Activated B cell treated with CpG ODN at 0.5 μM for 24 hours (primary cell): ENCODE measurements around the gene CILP. TPM values are rescaled to one million over a fixed set of nuclear protein-coding genes. Genes with fewer than 3 reads are reported as not detected.
"Not testable (repeated sequence)": the region's sequence is repeated elsewhere in the genome, so short reads cannot be mapped to it uniquely, and the experiment has no call there.

Source experiments
- ATAC-seq: fragments of 200-7000 bp; cut with Tn5 transposase; one replicate; pipeline ENCODE4 v1.10.0; 2021; ENCODE audit warnings: low read depth, mild to moderate bottlenecking, moderate library complexity
- CTCF ChIA-PET: fragments of 350-600 bp; sonication (Branson Sonifier 250); formaldehyde crosslinking; loops from one replicate; lab custom pipeline; 2021; ENCODE audit warnings: antibody characterized with exemption; lab: Charles Lee
- POLR2A ChIA-PET: fragments of 350-600 bp; sonication (Branson Sonifier 250); formaldehyde crosslinking; loops from one replicate; lab custom pipeline; 2021; ENCODE audit warnings: antibody characterized with exemption; lab: Charles Lee
- DNase-seq: peaks from one replicate; pipeline ENCODE4 v3.0.0; 2022
- H3K27ac Mint-ChIP-seq: one replicate; pipeline ENCODE4 v1.8.0; 2020; ENCODE audit warnings: mixed read lengths
- H3K27me3 Mint-ChIP-seq: one replicate; pipeline ENCODE4 v1.8.0; 2021; ENCODE audit warnings: mixed read lengths
- H3K36me3 Mint-ChIP-seq: one replicate; pipeline ENCODE4 v1.8.0; 2021; ENCODE audit warnings: low read depth, mixed read lengths
- H3K4me1 Mint-ChIP-seq: one replicate; pipeline ENCODE4 v1.8.0; 2021; ENCODE audit warnings: mixed read lengths
- H3K4me3 Mint-ChIP-seq: one replicate; pipeline ENCODE4 v1.8.0; 2020; ENCODE audit warnings: mild to moderate bottlenecking, mixed read lengths
- H3K9me3 Mint-ChIP-seq: one replicate; pipeline ENCODE4 v1.8.0; 2020; ENCODE audit warnings: mixed read lengths
- intact Hi-C: fragments of 100-400 bp; cut with micrococcal nuclease; formaldehyde crosslinking; loops from one replicate; pipeline ENCODE4 v1.15.1; 2024
- total RNA-seq: library from RNA; stranded (reverse); gene quantifications from 2 replicates; pipeline ENCODE4 v1.2.3, GENCODE V29; 2022
- TF ChIP-seq, protein P1 (sequence below): fragments of 200-600 bp; IDR thresholded peaks from one replicate; pipeline ENCODE4 v1.8.0; 2022; ENCODE audit warnings: antibody characterized with exemption, mild to moderate bottlenecking

CILP gene
- total RNA-seq, 1 donor from 2014 or later: 0.18 TPM

DNA sequence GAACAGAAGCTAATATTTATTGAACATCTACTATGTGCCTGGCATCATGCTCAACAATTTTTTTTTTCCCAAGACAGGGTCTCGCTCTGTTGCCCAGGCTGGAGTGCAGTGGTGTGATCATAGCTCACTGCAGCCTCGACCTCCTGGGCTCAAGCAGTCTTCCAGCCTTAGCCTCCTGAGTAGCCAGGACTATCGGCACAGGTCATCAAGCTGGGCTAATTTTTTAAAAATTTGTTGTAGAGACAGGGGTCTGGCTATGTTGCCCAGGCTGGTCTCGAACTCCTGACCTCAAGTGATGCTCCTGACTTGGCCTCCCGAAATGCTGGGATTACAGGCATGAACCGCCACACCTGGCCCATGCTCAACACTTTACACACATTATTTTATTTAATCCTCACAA is 35.7 kb upstream of the CILP start:
- DNase-seq: no peak

DNA sequence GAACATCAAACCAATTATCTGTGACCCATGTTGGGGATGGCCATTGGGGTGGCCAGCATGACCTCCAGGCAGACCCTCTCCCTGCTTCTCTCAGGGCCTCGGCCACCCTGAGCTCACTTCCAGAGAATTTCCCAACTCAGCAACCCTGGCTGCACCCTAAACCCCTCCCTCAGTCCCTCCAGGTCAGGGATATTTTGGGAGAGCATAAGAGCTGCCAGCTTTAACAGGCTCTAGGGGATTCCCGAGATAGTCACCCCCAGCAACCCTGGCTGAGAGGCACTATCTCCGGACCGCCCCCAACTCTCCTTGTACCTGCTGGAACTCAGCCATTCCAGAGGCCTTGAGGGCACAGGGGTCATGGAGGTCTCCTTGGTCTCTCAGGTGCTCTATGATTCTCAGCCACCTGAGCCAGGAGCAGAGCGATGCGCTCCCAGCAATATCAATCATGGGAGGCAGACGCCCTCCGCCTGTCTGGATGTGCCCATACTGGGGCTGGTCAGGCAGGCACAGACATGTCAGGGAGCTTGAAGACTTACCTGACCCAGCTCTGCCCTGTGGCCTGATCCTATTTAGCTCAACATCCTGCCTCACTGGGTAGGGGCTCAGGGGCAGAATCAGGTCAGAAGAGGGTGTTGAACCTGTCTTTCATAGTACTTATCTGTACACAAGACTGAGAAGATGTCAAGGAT is 34.9 kb upstream of the CILP start:
- TF ChIP-seq, protein P1, sequence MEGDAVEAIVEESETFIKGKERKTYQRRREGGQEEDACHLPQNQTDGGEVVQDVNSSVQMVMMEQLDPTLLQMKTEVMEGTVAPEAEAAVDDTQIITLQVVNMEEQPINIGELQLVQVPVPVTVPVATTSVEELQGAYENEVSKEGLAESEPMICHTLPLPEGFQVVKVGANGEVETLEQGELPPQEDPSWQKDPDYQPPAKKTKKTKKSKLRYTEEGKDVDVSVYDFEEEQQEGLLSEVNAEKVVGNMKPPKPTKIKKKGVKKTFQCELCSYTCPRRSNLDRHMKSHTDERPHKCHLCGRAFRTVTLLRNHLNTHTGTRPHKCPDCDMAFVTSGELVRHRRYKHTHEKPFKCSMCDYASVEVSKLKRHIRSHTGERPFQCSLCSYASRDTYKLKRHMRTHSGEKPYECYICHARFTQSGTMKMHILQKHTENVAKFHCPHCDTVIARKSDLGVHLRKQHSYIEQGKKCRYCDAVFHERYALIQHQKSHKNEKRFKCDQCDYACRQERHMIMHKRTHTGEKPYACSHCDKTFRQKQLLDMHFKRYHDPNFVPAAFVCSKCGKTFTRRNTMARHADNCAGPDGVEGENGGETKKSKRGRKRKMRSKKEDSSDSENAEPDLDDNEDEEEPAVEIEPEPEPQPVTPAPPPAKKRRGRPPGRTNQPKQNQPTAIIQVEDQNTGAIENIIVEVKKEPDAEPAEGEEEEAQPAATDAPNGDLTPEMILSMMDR: no peak
- peaks cover 2% of the 10 kb centered on the region for H3K4me1 Mint-ChIP-seq
- no peak overlapping the region for H3K27ac Mint-ChIP-seq
- intact Hi-C loops: no loop called here
- no peaks in the 10 kb centered on the region for H3K27me3 Mint-ChIP-seq
- no peak for ATAC-seq
- no peaks in the 10 kb centered on the region for H3K9me3 Mint-ChIP-seq
- H3K36me3 Mint-ChIP-seq: peaks cover 12% of the 10 kb centered on the region
- no peak overlapping the region for H3K4me3 Mint-ChIP-seq
- CTCF ChIA-PET: no interaction called here
- POLR2A ChIA-PET: no interaction called here
- no peak for DNase-seq

More for the DNA sequence above, 35.7 kb upstream of the CILP start:
- Mint-ChIP-seq H3K9me3 (no peaks in the 10 kb centered on the region), H3K27me3 (no peaks in the 10 kb centered on the region), H3K4me3 (no peak overlapping the region), H3K4me1 (peaks cover 2% of the 10 kb centered on the region), H3K36me3 (peaks cover 12% of the 10 kb centered on the region), H3K27ac (no peak overlapping the region)
- POLR2A ChIA-PET: no interaction called here
- TF ChIP-seq, protein P1: no peak
- CTCF ChIA-PET: no interaction called here
- ATAC-seq: no peak
- intact Hi-C loops: no loop called here

DNA sequence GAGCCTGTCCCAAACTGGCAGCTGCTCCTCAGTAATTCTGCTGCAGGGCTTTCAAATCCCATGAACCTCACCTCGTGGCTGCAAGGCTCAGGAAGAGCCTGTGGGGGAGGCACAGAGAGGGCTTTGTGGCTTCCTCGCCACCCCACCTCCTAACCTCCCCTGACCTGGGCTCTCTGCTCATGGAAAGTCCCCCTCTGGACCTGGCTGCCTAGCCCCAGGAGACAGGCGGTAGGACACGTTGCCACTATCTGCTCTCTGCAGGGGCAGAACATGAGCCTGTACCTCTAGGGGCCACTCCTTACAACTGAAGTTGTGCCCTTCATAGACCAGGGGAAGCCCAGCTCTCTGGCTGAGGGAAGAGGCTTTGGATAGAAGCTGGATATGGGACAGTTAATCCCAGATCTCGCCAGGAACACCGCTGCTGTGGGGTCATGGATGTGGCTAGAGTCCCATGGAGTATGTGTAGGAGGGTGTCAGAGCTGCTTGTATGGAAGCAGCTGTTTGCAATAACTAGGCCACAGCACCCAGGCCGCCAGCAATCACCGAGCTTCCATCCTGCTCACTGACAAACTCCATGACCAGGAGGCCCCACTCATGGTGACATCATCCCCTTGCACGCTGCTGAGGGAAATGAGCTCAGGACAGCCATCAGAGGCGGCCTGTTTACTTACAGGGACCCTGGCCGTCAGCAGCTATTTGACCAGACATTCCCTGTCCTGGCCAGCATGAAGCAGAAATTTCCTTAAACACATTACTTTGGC is 34.0 kb upstream of the CILP start:
- ATAC-seq: no peak
- no peaks in the 10 kb centered on the region for H3K27me3 Mint-ChIP-seq
- H3K36me3 Mint-ChIP-seq: peaks cover 9% of the 10 kb centered on the region
- H3K9me3 Mint-ChIP-seq: no peaks in the 10 kb centered on the region
- no peak for DNase-seq
- no peak overlapping the region for H3K27ac Mint-ChIP-seq
- TF ChIP-seq, protein P1: no peak
- intact Hi-C loops: no loop called here
- CTCF ChIA-PET: no interaction called here
- no peak overlapping the region for H3K4me3 Mint-ChIP-seq
- POLR2A ChIA-PET: interaction anchor here (0.6 kb wide), 1 partner anchor 52 kb away, joined by 7 read pairs; no protein-coding TSS in a partner anchor
- H3K4me1 Mint-ChIP-seq: peaks cover 2% of the 10 kb centered on the region

- no peak overlapping the region for H3K27ac Mint-ChIP-seq
- POLR2A ChIA-PET: no interaction called here
- no peaks in the 10 kb centered on the region for H3K9me3 Mint-ChIP-seq
- intact Hi-C loops: no loop called here
- peaks cover 2% of the 10 kb centered on the region for H3K4me1 Mint-ChIP-seq
- DNase-seq (no peak), ATAC-seq (no peak)
- H3K4me3 Mint-ChIP-seq: no peak overlapping the region
- H3K27me3 Mint-ChIP-seq: no peaks in the 10 kb centered on the region
- TF ChIP-seq, protein P1: no peak
- CTCF ChIA-PET: no interaction called here
- peaks cover 9% of the 10 kb centered on the region for H3K36me3 Mint-ChIP-seq
These were observed 33.4 kb upstream of the CILP start for GRCh38 chr15:65244638-65245037.

DNA sequence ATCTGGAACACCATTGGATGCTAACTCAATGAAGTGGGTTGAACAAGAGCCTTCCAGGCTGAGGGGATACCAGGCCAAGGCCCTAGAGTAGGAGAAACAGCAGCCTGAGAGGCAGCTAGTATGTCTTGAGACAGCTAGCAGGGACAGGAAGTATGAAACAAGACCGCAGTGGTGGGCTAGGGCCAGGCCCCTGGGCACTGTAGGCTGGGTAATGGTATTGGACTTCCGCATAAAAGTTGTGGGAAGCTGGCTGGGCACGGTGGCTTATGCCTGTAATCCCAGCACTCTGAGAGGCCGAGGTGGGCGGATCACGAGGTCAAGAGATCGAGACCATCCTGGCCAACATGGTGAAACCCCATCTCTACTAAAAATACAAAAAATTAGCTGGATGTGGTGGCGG is 25.2 kb upstream of the CILP start:
- H3K4me1 Mint-ChIP-seq, H3K27ac Mint-ChIP-seq, intact Hi-C loops, H3K4me3 Mint-ChIP-seq, H3K36me3 Mint-ChIP-seq, DNase-seq, CTCF ChIA-PET, H3K27me3 Mint-ChIP-seq, H3K9me3 Mint-ChIP-seq, ATAC-seq: not testable (repeated sequence)
- POLR2A ChIA-PET: interaction anchor here (0.7 kb wide), 1 partner anchor 1074 kb away, joined by 4 read pairs; the partner anchor contains the start of gene PPIB
